GM18861 (cell line): ENCODE data around the gene PROM2.
"Not testable (repeated sequence)": the region's sequence is repeated elsewhere in the genome, so short reads cannot be mapped to it uniquely, and the experiment has no call there.

Experiments
- ATAC-seq: cut with Tn5 transposase; IDR thresholded peaks from one replicate; pipeline ENCODE4 v1.9.1; 2021; ENCODE audit not compliant: unreplicated experiment

PROM2 gene, protein sequence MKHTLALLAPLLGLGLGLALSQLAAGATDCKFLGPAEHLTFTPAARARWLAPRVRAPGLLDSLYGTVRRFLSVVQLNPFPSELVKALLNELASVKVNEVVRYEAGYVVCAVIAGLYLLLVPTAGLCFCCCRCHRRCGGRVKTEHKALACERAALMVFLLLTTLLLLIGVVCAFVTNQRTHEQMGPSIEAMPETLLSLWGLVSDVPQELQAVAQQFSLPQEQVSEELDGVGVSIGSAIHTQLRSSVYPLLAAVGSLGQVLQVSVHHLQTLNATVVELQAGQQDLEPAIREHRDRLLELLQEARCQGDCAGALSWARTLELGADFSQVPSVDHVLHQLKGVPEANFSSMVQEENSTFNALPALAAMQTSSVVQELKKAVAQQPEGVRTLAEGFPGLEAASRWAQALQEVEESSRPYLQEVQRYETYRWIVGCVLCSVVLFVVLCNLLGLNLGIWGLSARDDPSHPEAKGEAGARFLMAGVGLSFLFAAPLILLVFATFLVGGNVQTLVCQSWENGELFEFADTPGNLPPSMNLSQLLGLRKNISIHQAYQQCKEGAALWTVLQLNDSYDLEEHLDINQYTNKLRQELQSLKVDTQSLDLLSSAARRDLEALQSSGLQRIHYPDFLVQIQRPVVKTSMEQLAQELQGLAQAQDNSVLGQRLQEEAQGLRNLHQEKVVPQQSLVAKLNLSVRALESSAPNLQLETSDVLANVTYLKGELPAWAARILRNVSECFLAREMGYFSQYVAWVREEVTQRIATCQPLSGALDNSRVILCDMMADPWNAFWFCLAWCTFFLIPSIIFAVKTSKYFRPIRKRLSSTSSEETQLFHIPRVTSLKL

DNA sequence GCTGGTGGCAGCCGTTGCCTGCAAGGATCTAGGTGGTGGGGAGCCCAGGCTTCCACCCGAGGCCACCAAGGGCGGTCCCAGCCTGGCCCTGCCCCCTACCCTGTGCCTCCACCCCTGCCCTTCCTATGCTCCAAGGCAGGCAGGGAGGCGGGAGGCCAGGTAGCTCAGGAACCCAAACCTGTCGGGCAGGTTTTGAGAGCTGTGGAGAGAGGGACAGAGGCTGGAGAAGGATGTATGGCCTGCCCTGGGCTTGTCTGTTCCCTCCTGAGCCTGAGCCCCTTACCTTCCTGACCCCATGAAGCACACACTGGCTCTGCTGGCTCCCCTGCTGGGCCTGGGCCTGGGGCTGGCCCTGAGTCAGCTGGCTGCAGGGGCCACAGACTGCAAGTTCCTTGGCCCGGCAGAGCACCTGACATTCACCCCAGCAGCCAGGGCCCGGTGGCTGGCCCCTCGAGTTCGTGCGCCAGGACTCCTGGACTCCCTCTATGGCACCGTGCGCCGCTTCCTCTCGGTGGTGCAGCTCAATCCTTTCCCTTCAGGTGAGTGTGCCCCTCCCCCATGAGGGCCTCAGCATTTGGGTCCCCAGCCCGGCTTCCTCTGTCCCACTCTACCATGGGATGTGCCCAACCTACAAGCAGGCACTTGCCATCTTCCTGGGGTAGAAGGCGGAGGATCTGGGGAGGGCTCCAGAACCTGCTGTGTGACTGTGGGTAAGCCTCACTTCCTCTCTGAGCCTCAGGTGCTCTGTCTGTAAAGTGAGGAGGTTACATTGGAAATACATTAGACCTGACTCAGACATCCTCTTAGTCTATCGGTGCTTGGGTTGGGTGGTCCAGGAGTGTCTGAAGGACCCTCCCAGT is at the start of gene PROM2:
Gene PROM2 (plus strand): TSS at position 159 of the 860 bp plus-strand sequence. CDS start 137 bp downstream, at position 296.
- no peak for ATAC-seq

DNA sequence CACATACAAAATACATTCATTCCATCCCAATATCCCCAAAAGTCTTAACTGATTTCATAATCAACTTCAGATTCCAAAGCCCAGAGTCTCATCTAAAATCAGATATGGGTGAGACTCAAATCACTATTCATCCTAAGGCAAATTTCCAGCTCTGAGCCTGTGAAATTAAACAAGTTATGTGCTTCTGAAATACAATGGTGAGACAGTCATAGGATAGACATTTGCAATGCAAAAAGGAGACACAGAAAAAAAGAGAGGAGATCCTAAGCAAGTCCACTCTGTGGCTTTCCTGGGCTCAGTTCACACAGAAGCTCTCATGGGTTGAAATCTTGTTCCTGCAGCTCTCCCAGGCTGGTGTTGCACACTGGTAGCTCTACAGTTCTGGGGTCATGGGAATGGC is 48.6 kb upstream of the PROM2 start:
- ATAC-seq: no peak

DNA sequence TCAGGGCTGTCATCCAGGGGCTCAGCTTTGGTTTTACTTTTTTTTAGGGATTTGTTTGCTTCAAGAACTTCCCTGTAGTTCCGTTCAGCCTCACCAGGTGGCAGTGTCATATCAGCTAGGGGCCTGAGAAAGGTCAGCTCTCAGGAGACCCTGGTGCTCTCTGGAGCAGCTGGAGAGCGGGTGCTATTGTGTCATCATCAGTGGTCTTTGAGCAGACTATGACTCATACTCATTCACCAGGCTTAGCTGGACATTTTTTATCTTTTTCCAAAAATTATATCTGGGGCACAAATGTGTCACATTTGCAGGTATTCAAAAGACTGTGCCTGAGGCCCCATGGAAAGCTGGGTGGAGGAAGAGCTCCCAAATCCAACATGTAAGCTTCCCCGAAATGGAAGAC is 42.5 kb upstream of the PROM2 start:
- no peak for ATAC-seq

DNA sequence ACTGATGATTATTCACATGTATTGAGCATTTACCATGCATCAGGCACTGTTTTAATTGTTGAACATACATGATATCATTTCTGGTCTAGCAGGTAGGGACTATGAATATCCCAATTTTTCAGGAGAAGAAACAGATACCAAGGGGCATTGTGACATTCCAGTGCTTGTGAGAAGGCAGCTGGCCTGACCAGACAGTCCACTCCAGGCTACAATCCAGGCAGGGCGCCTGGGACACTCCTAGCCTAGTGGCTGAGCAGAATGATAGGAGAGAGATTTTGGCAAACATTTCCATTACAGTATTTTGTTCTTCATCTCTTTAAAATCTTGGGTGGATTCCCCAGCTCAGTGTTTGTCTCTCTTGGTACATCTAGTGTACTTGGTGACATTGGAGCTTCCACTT is 42.0 kb upstream of the PROM2 start:
- ATAC-seq: no peak

DNA sequence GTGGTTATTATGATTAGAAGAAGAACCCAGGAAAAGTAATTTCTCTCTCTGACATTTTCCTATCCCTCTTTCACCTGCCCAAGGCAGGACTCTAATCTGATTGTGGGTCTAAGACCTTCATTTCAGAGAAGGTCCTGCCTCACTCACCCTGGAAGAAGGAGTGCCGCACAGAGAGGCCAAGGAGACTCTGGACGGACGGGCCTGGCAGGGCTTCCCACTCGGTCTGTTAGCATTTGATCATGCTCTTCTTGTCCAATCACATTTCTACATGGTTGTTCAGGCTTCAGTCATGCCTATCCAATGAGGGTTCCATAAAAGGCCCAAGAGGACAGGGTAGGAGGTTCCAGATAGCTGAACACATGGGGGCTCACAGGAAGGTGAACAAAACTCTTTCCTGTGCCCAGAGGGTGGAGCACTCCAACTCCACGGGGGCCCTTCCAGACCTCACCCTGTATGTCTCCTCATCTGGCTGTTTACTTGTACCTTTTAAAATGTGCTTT is 39.9 kb upstream of the PROM2 start:
- no peak for ATAC-seq

DNA sequence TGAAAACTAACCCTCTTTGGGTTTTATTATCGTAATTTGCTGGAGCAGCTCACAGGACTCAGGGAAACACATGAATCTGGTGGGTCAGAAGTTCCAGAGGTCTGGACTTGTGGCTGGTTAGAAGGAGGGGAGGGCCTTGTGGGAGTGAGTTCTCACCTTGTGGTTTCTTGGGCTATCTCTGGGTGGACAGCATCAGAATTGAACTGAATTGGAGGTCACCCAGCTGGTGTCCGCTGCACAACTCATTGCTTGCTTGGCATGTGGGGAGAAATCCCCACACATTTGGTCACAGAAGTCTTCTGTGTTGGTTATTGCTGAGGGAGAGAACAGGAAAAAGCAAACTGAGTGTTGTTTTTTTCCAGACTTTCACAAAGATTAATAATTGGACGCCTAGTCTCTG is 39.4 kb upstream of the PROM2 start:
- ATAC-seq: no peak

DNA sequence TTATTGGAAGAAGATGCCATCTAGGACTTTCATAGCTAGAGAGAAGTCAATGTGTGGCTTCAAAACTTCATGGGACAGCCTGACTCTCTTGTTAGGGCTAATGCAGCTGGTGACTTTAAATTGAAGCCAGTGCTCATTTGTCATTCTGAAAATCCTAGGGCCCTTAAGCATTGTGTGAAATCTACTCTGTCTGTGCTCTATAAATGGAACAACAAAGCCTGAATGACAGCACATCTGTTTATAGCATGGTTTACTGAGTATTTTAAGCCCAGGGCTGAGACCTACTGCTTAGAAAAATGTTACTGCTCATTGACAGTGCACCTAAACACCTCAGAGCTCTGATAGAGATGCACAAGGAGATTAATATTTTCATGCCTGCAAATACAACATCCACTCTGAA is 36.1 kb upstream of the PROM2 start:
- ATAC-seq: no peak

DNA sequence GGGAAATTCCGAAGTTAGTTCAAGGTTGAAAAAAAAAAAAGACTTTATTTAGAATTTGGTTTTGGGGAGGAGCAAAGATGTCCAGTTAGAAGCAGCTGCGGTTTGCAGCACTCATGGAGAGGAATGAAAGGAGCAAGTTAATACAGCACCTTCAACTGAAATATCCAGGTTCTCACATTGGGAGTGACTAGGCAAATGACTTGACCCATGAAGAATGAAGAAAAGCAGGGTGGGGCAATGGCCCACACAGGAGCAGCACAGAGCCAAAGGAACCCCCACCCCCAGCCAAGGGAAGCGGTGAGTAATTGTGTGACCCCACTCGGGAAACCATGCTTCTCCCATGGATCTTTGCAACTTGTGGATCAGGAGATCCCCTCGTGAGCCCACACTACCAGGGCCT is 34.2 kb upstream of the PROM2 start:
- ATAC-seq: no peak

DNA sequence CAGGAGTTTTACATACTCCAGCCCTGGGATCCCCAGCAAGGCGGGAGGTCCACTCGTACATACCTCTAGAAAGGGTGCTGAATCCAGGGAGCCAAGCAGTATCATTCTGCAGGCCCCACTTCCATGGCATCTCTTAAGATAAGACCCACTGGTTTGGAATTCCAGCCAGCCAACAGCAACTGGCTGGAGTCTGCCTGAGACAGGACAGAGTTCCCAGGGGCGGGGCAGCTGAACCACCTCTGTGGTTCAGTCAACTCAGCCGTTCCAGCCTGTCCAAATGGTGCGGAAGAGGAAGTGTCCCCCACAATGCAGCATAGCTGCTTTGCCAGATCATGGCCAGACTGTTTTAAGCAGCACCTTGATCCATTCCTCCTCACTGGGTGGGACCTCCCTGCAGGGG is 33.7 kb upstream of the PROM2 start:
- no peak for ATAC-seq

DNA sequence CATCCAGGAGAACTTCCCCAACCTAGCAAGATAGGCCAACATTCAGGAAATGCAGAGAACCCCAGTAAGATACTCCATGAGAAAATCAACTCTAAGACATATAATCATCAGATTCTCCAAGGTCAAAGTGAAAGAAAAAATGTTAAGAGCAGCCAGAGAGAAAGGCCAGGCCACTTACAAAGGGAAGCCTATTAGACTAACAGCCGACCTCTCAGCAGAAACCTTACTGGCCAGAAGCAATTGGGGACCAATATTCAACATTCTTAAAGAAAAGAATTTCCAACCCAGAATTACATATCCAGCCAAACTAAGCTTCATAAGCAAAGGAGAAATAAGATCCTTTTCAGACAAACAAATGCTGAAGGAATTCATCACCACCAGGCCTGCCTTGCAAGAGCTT is 32.2 kb upstream of the PROM2 start:
- not testable (repeated sequence) for ATAC-seq

DNA sequence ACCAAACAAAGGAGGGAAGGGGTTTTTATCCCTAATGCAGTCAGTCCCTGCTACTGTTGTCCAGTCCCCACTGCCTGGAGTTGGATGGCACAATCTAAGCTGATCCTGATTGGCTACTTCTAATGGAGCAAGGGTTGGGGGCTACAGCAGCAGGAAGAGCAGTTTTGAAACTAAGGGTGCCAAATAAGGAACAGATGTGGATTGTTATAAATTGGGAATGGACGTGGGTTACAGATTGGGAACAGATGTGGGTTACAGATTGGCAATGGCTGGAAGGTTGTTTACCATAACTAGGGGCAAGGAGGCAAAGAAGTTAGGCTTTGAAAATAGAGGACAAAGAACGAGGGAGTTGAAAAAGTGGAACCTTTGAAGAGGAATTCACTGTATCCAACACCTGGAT is 16.0 kb upstream of the PROM2 start:
- no peak for ATAC-seq

DNA sequence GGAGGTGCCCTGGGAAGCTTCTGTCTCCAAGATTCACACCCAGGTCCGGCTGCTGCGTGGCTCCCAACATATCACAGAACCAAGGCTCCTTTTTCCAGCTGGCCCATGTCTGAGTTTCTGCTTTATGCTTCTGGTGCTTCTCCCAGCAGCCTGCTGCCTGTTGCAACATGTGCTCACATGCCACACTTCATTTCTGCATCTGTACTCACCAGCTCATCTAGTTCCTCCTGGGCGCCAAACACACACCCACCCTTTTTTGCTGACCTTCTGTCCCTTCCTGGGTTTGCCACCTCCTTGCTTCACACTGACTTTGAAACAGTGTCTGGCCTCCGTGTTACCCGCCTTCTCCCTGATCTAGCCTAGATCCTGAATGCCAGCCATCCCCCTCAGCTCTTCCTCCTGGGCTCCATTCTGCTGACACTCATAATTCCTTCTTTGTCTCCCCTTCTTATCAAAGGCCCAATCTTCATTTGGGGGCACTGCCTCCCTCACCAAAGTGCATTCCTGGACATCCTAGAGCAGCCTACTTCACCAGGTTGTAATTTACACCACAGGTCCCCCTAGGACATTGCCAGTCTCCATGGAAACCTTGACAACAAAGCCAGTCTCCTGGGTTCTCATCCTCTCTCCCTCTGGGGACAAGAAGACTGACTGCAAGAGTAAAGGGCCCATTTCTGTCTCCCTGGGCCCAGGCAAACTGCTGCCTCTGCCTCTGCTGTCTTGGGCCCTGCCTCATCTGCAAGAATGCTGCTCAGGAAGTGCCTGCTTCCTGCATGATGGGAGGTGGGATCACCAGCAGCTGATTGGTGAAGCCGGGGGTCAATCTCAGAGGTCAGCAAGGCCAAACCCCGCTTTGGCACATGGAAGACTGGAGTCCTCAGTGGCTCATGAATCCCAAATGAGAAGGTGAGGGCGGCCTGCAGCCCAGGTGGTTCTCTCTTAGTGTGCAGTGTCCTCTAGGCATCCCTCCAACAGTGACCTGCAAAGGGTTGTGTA is 13.9 kb upstream of the PROM2 start:
- ATAC-seq: no peak

DNA sequence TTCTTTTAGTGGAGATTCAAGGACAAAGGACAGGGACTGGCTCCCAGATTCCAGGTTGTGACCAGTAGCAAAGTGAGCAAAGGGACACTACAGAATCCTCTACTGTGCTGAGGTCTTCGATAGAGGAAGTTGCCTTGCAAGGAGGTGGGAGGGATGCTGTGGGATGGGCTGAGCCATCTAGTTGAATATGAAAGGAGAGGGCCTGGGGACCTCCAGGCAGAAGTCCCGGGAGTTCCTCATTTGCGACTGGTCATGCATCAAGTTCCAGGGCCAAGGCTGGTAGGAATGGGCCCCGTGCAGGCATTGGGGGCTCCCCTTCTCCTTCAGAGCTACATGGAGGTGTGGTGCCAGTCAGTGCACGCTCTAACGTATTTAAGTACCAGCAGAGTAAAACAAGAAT is 12.6 kb upstream of the PROM2 start:
- ATAC-seq: no peak

DNA sequence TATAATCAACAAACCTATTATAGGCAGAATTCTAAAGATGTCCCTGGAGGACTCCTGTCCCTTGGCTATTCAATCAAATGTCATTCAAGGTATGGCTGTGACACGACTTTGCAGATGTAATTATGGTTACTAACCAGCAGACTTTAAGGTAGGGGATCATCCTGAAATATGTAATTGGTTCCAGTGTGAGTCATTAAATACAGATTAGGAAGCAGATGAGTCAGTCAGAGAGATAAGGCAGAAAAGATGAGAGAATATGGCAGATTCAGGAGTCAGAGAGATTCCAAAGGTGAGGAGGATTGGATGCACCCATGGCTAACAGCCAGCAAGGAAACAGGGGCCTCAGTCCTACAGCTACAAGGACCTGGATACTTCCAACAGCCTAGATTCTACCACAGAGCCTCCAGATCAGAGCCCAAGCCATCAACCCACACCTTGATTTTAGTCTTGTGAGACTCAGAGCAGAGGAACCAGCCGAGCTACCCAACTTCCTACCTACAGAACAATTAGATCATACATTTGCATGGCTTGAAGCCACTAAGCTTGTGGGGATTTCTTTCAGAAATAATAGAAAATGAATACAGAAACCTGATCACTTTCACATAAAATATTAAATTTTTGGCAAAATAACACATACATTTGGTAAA is 11.2 kb upstream of the PROM2 start:
- no peak for ATAC-seq

DNA sequence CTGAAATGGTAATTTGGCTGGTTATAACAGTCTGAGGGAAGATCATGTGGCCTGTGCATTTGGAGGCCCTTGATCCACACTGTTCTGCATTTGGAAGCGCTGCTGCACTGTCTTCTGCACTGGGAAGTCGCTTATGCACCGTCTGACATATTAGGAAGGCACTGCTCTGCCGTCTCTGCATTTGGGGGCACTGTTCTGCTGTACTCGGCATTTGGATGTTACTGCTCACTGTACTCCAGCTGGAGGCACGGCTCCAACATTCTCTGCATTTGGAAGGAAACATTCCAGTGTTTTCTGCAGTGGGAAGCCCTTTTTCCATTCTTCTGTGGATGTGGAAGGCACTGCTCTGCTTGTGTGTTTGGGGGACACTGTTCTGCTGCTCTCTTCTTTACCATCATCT is 9.6 kb upstream of the PROM2 start:
- ATAC-seq: no peak

DNA sequence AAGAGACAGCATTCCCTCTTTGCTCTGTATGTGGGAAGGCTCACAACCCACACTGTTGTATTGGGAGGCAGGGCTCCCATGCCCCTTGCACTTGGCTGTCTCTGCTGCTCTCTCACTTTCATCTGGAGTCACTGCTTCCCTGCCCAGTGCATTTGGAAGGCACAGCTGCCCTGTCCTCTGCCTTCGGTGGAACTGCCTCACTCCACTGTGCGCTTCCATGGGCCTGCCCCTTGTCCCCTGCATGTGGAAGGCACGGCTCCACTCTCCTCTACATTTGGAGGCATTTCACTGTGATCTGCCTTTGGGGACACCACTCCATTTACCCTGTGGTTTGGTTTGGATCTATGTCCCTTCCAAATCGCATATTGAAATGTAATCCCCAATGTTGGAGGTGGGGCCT is 9.1 kb upstream of the PROM2 start:
- ATAC-seq: no peak

DNA sequence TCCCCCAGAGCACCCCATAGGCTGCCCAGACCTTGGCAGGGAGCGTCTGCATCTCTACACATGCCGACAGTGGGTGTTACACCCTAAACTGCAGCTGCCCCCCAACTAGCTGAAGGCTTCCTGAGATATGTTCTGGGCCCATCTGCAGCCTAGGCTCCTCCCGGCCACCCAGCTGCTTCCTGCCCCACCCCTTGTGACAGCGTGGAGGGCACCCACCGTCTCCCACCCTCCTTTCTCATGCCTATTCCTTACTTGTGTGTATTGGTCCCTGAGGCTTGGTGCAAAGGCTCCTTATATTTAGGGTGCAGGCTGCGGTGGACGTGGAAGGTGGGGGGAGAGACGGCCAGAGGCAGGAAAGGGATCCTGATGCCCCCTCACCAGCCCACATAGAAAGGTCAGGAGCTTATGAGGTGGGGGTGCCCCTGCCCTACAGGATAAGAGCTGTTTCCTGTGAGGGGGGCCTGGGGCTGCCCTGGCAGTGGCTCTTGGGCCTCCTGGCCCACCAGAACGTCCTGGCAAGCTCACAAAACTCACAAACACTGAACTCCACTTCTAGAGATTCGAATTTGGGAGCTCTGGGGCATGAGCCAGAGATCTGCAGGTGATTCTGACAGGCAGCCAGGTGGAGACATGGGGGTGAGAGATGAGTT is 7.3 kb upstream of the PROM2 start:
- ATAC-seq: no peak

DNA sequence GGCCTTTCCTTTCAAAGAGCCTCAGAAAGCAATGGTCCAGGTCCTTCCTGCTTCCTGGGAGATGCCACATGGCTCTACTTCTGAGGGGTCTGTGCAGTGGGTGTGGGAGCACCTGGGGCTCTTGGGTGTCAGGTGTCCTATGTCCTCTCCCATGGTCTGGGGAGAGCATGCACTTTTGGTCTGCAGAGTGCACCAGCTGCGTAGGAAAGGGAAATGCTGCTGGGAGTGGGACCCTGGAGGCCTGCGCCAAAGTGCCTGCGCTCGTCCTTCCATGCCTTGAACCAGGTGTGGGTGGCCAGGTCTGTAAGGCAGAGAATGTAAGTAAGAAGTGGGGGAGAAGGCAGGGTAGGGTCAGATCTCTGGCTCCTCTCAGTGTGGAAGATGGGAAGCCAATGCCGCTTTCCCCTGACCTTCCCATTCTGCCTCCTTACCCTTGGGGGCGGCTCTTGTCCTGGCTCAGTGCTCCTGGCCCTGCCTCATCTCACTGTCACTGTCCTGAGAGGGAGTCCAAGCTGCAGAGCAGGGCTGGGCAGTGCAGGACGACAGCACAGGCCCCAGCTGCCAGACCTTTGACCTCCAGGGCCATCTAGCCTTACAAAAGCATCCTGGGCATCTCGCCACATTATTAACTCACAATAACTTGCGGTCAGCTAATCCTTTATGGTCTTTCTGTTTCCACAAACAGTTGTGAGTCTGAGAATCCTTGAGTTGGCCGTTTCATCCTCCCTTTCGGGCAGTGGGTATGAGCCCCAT is 6.6 kb upstream of the PROM2 start:
- ATAC-seq: no peak
